ENCODE data around the gene MARCHF11. TPM values are rescaled to one million over a fixed set of nuclear protein-coding genes. Genes with fewer than 3 reads are reported as not detected.

Gene MARCHF11
- total RNA-seq, 2 donors from 2014 or later = 0.24 to 0.33 TPM

DNA sequence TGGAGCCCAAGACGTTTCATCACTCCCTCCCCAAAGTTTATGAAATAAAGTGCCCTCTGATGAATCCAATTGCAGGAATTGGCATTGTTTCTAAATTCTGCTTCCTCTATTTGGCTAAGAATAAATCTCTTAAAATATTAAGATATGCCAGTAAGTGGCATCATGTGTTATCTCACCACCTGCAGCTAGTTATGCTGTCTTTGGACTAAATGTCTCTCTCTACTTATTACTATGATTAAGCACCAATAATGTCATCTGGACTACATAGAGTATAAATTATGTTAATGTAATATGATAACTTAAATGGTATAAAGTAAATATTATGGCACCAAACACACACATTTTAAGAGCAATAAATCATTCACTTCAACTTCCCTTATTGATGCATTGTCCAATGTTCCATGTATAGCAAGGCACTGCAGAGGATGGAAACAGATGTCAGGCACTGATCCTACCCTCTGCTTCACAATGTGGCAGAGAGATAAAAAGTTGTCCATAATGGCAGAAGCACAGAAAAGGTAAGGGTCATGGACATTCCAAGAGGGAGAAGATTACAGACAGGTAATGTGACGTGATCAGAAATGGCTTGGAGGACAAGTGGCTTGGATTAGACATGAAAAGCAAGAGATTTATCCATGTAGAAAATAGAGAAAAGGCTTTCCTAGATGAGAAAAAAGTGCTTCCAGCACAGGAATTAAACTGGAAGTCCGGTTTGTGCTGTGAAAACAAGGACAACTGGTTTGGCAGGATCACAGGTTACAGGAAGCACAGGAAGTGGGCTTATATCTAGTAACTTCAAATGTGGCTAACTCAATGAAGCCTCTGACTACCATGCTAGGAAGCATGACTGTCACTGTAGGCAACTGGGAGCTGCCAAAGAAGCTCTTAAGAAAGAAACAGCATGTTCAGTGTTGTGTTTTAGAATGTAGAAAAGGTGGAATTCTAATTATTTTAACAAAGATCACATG lies 26.7 kb downstream of the MARCHF11 start:
- DNase-seq (ENCODE audit: low spot score) = no peak
- TF ChIP-seq, protein P1, sequence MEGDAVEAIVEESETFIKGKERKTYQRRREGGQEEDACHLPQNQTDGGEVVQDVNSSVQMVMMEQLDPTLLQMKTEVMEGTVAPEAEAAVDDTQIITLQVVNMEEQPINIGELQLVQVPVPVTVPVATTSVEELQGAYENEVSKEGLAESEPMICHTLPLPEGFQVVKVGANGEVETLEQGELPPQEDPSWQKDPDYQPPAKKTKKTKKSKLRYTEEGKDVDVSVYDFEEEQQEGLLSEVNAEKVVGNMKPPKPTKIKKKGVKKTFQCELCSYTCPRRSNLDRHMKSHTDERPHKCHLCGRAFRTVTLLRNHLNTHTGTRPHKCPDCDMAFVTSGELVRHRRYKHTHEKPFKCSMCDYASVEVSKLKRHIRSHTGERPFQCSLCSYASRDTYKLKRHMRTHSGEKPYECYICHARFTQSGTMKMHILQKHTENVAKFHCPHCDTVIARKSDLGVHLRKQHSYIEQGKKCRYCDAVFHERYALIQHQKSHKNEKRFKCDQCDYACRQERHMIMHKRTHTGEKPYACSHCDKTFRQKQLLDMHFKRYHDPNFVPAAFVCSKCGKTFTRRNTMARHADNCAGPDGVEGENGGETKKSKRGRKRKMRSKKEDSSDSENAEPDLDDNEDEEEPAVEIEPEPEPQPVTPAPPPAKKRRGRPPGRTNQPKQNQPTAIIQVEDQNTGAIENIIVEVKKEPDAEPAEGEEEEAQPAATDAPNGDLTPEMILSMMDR (IDR thresholded peaks at IDR 0.05) = no peak
- Histone ChIP-seq H3K27me3 (no peaks in the 10 kb centered on the region), H3K27ac (peak overlapping the region in 1 of 2 donors; percentile 51), H3K9me3 (peaks cover 0 to 15% of the 10 kb centered on the region in 2 donors), H3K4me1 (no peaks in the 10 kb centered on the region), H3K4me3 (no peak overlapping the region), H3K36me3 (no peaks in the 10 kb centered on the region)

DNA sequence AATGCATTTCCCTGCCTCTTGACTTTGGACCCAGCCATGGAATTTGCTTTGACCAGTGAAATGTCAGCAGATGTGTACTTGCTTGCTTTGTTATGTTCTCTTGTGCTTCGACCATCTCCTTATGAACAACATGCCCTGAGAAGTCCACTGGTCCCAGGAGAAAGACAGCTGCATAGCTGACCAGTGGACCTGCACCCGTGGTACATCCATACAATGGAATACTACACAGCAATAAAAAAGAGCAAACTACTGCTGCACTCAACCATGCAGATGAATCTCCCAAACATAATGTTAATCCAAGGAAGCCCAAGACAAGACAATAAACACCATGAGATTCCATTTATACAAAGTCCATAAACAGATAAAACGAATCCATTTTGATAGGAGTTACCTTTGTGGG lies 30.0 kb downstream of the MARCHF11 start:
- TF ChIP-seq, protein P1 (IDR thresholded peaks at IDR 0.05) = no peak
- no peaks in the 10 kb centered on the region for H3K4me1 ChIP-seq
- no peak for DNase-seq (ENCODE audit: low spot score)
- no peak overlapping the region for H3K4me3 ChIP-seq
- no peak overlapping the region for H3K27ac ChIP-seq
- H3K36me3 ChIP-seq = no peaks in the 10 kb centered on the region
- no peaks in the 10 kb centered on the region for H3K27me3 ChIP-seq
- H3K9me3 ChIP-seq = peaks cover 0 to 12% of the 10 kb centered on the region in 2 donors

- H3K9me3 ChIP-seq = peaks cover 0 to 6% of the 10 kb centered on the region in 2 donors
- DNase-seq (ENCODE audit: low spot score) = no peak
- H3K27me3 ChIP-seq = no peaks in the 10 kb centered on the region
- TF ChIP-seq, protein P1 (IDR thresholded peaks at IDR 0.05) = no peak
- peaks cover 0 to 10% of the 10 kb centered on the region in 2 donors for H3K4me1 ChIP-seq
- H3K27ac ChIP-seq = peak overlapping the region in 1 of 2 donors; percentile 56
- no peaks in the 10 kb centered on the region for H3K36me3 ChIP-seq
- H3K4me3 ChIP-seq = no peak overlapping the region
These were observed 32.3 kb downstream of the MARCHF11 start for GRCh38 chr5:16147179-16147900.

GRCh38 chr5:16144416-16144815 lies 35.2 kb downstream of the MARCHF11 start:
- Histone ChIP-seq H3K9me3 (peaks cover 0 to 2% of the 10 kb centered on the region in 2 donors), H3K4me1 (peaks cover 0 to 10% of the 10 kb centered on the region in 2 donors), H3K27me3 (no peaks in the 10 kb centered on the region), H3K4me3 (no peak overlapping the region), H3K36me3 (no peaks in the 10 kb centered on the region), H3K27ac (peak overlapping the region; percentile 57 to 78)
- DNase-seq (ENCODE audit: low spot score) = no peak
- TF ChIP-seq, protein P1 (IDR thresholded peaks at IDR 0.05) = no peak

- no peaks in the 10 kb centered on the region for H3K36me3 ChIP-seq
- peaks cover 0 to 10% of the 10 kb centered on the region in 2 donors for H3K4me1 ChIP-seq
- peaks cover 0 to under 1% of the 10 kb centered on the region in 2 donors for H3K9me3 ChIP-seq
- TF ChIP-seq, protein P1 (IDR thresholded peaks at IDR 0.05) = no peak
- no peak overlapping the region for H3K4me3 ChIP-seq
- H3K27me3 ChIP-seq = no peaks in the 10 kb centered on the region
- peak overlapping the region; percentile 57 to 78 for H3K27ac ChIP-seq
- no peak for DNase-seq (ENCODE audit: low spot score)
These were observed 36.1 kb downstream of the MARCHF11 start for GRCh38 chr5:16143361-16144049.
